C4-2B (cell line): ENCODE results near the gene RPS6KA3.
"Not testable (repeated sequence)": the region's sequence is repeated elsewhere in the genome, so short reads cannot be mapped to it uniquely, and the experiment has no call there.

Experiments used
- H3K27ac ChIP-seq: fragments of 450-650 bp; 2 replicates; pipeline ENCODE4 v1.5.1; 2017
- ZFX ChIP-seq: fragments of 450-650 bp; IDR thresholded peaks from 2 replicates; pipeline ENCODE4 v1.6.1; 2017
- TF ChIP-seq, protein P1 (sequence below): fragments of 450-650 bp; conservative IDR thresholded peaks from 2 replicates; pipeline ENCODE4 v1.5.1; 2017; ENCODE audit warnings: mild to moderate bottlenecking

RPS6KA3 gene

DNA sequence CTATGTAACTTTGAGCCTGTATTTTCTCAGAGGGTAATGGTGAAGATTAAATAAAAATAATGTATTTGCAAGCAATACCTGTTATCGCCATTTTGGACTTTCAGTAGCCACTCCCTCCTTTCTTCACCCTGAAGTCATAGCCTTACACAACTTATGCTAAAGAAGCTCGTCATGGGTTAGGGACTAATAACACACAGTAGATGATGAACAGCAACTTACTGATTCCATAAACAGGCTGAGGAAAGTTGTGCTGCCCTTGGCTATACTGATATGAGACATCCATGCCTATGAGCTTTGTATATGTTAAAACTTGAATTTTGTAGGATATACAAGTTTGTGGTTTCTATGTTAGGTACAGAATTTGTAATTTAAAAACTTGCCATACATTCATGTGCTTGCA, 93.4 kb downstream of the RPS6KA3 start:
- TF ChIP-seq, protein P1, sequence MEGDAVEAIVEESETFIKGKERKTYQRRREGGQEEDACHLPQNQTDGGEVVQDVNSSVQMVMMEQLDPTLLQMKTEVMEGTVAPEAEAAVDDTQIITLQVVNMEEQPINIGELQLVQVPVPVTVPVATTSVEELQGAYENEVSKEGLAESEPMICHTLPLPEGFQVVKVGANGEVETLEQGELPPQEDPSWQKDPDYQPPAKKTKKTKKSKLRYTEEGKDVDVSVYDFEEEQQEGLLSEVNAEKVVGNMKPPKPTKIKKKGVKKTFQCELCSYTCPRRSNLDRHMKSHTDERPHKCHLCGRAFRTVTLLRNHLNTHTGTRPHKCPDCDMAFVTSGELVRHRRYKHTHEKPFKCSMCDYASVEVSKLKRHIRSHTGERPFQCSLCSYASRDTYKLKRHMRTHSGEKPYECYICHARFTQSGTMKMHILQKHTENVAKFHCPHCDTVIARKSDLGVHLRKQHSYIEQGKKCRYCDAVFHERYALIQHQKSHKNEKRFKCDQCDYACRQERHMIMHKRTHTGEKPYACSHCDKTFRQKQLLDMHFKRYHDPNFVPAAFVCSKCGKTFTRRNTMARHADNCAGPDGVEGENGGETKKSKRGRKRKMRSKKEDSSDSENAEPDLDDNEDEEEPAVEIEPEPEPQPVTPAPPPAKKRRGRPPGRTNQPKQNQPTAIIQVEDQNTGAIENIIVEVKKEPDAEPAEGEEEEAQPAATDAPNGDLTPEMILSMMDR, result no peak
- TF ChIP-seq ZFX, result no peak

GRCh38 chrX:20171887-20172286, 94.8 kb downstream of the RPS6KA3 start:
- TF ChIP-seq, protein P1, result no peak
- TF ChIP-seq ZFX, result no peak
- no peak overlapping the region for H3K27ac ChIP-seq

More for the DNA sequence above, 93.4 kb downstream of the RPS6KA3 start:
- H3K27ac ChIP-seq, result no peak overlapping the region

DNA sequence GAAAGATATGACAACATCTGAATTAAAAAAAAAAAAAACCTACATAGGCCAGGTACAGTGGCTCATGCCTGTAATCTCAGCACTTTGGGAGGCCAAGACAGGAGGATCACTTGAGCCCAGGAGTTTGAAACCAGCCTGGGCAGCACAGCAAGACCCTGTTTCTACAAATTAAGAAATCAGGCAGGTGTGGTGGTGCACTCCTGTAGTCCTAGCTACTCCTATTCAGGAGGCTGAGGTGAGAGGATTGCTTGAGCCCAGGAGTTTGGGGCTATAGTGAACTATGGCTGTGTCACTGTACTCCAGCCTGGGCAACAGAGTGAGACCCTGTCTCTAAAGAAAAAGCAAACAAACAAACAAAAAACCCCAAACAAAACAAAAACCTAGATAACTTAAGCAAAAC, 104.2 kb downstream of the RPS6KA3 start:
- H3K27ac ChIP-seq, result not testable (repeated sequence)

GRCh38 chrX:20159797-20160385, 106.8 kb downstream of the RPS6KA3 start:
- no peak for TF ChIP-seq ZFX
- TF ChIP-seq, protein P1, result no peak
- no peak overlapping the region for H3K27ac ChIP-seq

DNA sequence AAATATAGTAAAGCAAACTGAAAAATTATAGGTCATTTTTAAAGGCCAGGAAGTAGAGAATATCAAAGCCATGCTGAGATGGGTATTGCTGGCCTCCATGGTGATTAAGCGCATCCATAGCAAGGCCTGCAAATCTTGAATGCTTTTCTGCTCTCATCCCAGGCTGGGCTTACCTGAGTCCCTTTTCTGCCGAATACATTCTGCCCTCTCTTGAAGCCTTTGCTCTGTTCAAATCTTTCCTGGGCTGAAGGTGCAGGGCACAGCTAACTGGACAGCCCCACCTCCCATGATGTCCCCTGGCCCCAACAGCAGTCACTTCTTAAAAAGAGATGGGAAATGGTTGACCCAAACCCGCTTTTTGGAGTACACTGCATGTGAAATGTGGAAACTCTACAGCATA, 115.0 kb downstream of the RPS6KA3 start:
- no peak for TF ChIP-seq ZFX
- no peak overlapping the region for H3K27ac ChIP-seq

DNA sequence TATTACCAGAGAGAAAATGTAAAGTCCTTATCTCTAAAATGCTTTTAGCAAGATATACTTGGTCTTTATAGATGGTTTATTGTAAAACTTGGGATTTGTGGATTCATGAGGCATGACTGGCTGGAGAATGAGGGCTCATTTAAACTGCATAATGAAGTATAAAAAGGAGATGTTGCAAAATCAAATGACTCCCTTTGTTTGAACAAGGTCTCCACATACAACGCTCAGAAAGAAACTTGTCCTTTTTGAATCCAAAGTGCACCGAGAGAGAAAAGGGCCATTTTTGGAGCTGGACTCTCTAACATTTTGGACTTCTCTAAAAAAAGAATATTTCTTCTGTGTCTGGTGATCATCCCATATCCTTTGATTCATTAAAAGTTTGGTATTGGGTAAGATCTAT, 117.4 kb downstream of the RPS6KA3 start:
- no peak for TF ChIP-seq ZFX
- TF ChIP-seq, protein P1, result no peak
- no peak overlapping the region for H3K27ac ChIP-seq

DNA sequence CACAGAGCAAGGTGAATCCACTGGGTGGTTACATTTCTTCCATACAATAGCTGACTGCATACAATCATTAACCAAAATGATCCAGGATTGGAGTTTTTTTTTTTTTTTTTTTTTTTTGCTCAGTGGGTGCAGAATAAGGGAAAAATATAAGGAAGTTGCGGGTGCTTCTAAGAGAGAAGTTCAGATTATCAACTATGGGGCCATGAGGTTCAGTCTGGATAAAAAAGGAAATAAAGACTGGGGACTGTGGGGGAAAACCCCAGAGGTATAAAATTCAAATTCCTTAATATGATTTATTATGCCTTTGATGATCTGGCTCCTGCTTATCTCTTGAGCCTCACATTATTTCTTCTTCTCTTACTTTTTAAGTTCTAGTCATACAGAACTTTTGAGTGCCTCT, 119.1 kb downstream of the RPS6KA3 start:
- TF ChIP-seq ZFX, result no peak
- TF ChIP-seq, protein P1, result no peak
- no peak overlapping the region for H3K27ac ChIP-seq

DNA sequence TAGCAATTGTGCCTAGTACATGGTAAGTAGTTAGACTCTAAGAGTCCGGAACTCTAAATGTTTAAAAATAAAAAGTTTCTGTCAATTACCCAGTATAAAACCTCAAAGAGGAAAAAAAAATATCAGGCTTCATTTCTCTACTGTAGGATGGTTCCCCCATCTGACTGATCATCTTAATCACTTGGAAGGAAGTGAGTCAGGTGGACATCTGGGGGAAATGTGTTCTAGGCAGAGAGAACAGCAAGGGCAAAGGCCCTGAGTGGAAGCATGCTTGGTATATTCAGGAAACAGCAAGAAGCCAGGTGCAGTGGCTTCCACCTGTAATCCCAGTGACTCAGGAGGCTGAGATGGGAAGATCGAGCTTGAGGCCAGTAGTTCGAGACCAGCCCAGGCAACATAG, 122.2 kb downstream of the RPS6KA3 start:
- TF ChIP-seq, protein P1, result no peak
- TF ChIP-seq ZFX, result no peak
- no peak overlapping the region for H3K27ac ChIP-seq
